Brain microvascular endothelial cell (primary cell): ENCODE results near the gene MSL3B.

ENCODE experiments used
- DNase-seq: peaks from one replicate; pipeline ENCODE4 v3.0.0-alpha.2; 2020
- H3K27ac ChIP-seq: fragments of 250-450 bp; sonication (Bioruptor Pico); 2 replicates; pipeline ENCODE4 v1.5.1; 2020; ENCODE audit warnings: mild to moderate bottlenecking, moderate library complexity
- H3K27me3 ChIP-seq: fragments of 250-450 bp; sonication (Bioruptor Pico); replicated peaks from 2 replicates; pipeline ENCODE4 v1.5.1; 2020; ENCODE audit warnings: mild to moderate bottlenecking
- H3K36me3 ChIP-seq: fragments of 250-450 bp; sonication (Bioruptor Pico); replicated peaks from 2 replicates; pipeline ENCODE4 v1.5.1; 2020; ENCODE audit warnings: mild to moderate bottlenecking
- H3K4me3 ChIP-seq: 2 replicates; pipeline ENCODE4 v1.5.1; 2011; ENCODE audit warnings: low read depth, mild to moderate bottlenecking, control low read depth, low read length, moderate library complexity
- CTCF ChIP-seq: IDR thresholded peaks from 2 replicates; pipeline ENCODE4 v1.5.1; 2011; ENCODE audit warnings: low read depth, mild to moderate bottlenecking, moderate library complexity, low read length, control low read depth, inconsistent platforms; ENCODE audit errors: missing control alignments
- in situ Hi-C: cut with HindIII; loops from 2 replicates; pipeline ENCODE4 v1.10.0; 2017; ENCODE audit warnings: low sequenced_read_pairs, low pct_ligation_motif_present

MSL3B gene

DNA sequence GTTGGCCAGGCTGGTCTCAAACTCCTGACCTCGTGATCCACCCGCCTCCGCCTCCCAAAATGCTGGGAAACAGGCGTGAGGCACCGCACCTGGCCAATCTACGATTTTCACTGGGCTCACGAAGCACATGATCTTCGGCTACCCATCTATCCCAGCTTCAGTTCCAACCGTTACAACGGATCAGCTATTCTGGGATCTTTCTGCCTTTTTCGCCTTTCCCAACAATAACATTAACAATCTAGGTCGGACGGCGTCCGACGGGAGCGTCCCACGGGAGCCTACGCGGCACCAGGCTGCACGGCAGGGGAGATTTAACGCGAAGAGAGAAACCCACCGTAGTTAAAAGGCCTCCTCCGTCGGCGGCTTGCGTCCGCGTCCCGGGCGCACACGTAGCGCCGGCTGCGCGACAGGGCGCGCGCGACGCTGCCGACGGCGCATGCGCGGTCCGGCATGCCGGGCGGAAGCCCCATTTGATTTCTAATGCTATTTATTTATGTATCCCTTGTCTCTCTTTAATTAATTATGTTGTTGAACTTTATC lies at the start of gene MSL3B:
Gene MSL3B (minus strand): TSS at position 394 of the 540 bp plus-strand sequence.
- peak; percentile 12 for DNase-seq
- in situ Hi-C loops, result no loop called here
- H3K36me3 ChIP-seq, result no peaks in the 10 kb centered on the region
- peak within 1 kb of the TSS; percentile 64 for H3K4me3 ChIP-seq
- H3K27me3 ChIP-seq, result no peaks in the 10 kb centered on the region
- TF ChIP-seq CTCF, result no peak
- H3K27ac ChIP-seq, result peak within 1 kb of the TSS; percentile 59

DNA sequence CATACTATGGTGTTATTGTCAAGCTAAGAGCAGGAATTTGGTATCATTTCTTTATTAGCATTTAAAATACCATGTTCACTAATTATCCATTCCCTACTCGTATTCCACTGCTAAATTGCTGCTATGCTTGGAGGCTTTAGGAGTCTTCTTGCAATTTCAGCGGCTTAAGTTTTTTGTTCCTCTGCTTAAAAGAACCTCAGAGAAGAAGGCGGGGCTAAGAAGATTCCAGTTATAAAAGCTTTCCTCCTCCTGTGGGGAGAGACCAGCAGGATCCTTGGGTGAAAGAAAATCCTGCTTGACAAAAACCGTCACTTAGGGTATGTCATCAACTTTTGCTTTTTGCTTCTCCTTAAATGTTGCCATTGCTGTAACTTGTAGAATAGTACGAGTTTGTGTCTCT lies 48.9 kb upstream of the MSL3B start, which contains the start of gene TRPM8:
Gene TRPM8 (plus strand): TSS at position 258 of the 400 bp plus-strand sequence. CDS start 9,165 bp downstream, outside the sequence.
- no peak for TF ChIP-seq CTCF
- Histone ChIP-seq H3K27me3 (peaks cover 4% of the 10 kb centered on the region), H3K4me3 (no peak within 1 kb of the TSS), H3K27ac (no peak within 1 kb of the TSS), H3K36me3 (no peaks in the 10 kb centered on the region)
- no peak for DNase-seq
- in situ Hi-C loops, result no loop called here

DNA sequence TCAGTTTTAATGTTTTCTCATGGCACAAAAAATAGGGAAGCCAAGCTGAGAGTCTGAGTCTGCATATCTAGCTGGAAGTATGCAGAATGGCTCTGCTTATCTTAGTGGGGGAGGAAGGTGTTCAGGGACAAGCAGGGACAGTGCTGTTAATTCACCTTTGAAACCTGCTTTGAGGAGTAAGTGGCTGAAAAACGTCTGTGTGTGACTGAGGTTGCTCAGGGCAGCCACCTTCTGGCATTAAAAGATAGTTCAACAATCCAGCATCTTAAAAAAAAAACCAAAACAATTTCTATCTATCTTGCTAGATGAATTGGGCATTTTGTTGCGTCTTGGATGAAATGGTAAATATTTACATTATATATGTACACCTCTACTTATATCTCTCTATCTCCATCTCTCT lies 46.9 kb upstream of the MSL3B start:
- Histone ChIP-seq H3K4me3 (no peak overlapping the region), H3K27ac (no peak overlapping the region), H3K36me3 (no peaks in the 10 kb centered on the region), H3K27me3 (peaks cover 4% of the 10 kb centered on the region)
- in situ Hi-C loops, result no loop called here
- DNase-seq, result no peak
- TF ChIP-seq CTCF, result peak; percentile 49

DNA sequence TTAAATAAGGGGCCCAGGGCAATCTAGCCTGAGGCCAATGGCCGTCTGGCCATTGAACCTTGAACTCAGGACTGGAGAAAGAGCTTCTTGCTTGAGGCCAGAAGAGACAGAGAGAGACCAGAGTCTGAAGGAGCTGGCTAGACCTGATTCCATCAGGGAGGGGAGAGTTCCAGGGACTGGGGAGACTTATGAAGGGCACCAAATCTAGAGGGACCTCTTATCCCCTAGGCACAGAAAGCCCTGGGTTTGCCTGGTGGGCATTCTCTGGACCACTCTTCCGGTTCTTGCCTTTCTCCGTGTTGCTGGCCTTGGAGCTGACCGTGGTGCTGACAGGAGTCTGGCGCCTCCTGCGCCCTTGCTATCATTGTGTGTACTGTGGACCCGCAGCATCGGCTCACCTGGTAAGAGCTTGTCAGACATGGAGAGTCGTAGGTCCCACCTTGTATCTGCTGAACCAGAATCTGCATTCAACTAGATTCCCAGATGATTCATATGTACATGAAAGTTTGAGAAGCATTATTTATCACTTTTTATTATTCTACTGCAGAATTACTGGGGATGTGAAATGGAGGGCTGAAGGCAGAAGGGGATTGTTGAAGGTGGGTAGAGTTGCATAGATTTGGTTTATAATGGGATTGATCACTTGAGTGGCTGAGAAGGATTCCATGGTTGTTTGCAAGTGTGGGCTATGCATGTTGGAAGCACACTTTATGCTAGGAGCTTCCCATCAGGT lies 44.7 kb upstream of the MSL3B start:
- TF ChIP-seq CTCF, result peak; percentile 17
- peak; percentile 37 for DNase-seq
- Histone ChIP-seq H3K27me3 (peaks cover 4% of the 10 kb centered on the region), H3K4me3 (no peak overlapping the region), H3K27ac (no peak overlapping the region), H3K36me3 (no peaks in the 10 kb centered on the region)
- in situ Hi-C loops, result no loop called here

DNA sequence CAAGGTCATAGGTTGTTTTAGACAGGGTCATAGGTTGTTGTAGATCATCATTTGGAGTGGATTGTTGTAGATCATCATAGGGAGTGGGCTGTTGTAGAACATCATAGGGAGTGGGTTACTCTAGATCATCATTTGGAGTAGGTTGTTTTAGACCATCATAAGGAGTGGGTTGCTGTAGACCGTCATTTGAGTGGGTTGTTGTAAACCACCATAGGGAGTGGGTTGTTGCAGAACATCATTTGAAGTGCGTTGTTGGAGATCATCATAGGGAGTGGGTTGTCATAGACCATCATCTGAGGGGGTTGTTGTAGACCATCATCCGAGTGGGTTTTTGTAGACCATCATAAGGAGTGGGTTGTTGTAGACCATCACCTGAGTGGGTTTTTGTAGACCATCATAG lies 39.4 kb upstream of the MSL3B start:
- no peak for TF ChIP-seq CTCF
- no peak for DNase-seq
- Histone ChIP-seq H3K4me3 (no peak overlapping the region), H3K27ac (no peak overlapping the region), H3K36me3 (no peaks in the 10 kb centered on the region), H3K27me3 (no peaks in the 10 kb centered on the region)
- in situ Hi-C loops, result no loop called here
